Type B pancreatic cell (in vitro differentiated cells): Measurements from ENCODE around the gene KIAA1958. TPM values are rescaled to one million over a fixed set of nuclear protein-coding genes. Genes with fewer than 3 reads are reported as not detected.

Experiments
- DNase-seq: peaks from one replicate; pipeline ENCODE4 v3.0.0; 2021; ENCODE audit warnings: mixed read lengths; ENCODE audit not compliant: unreplicated experiment; ENCODE audit errors: extremely low spot score
- H3K27ac Mint-ChIP-seq: 2 replicates; pipeline ENCODE4 v1.8.0; 2021; ENCODE audit warnings: mild to moderate bottlenecking, mixed read lengths
- H3K27me3 Mint-ChIP-seq: 2 replicates; pipeline ENCODE4 v1.8.0; 2021; ENCODE audit warnings: mixed read lengths
- H3K36me3 Mint-ChIP-seq: 2 replicates; pipeline ENCODE4 v1.8.0; 2021; ENCODE audit warnings: mixed read lengths
- H3K4me1 Mint-ChIP-seq: one replicate; pipeline ENCODE4 v1.8.0; 2021; ENCODE audit warnings: mixed read lengths; ENCODE audit not compliant: unreplicated experiment
- H3K4me3 Mint-ChIP-seq: 2 replicates; pipeline ENCODE4 v1.8.0; 2021; ENCODE audit warnings: mild to moderate bottlenecking, mixed read lengths
- H3K9me3 Mint-ChIP-seq: 2 replicates; pipeline ENCODE4 v1.8.0; 2021; ENCODE audit warnings: mixed read lengths
- total RNA-seq: library from RNA; stranded (reverse); gene quantifications from 2 replicates; pipeline ENCODE4 v1.2.1, GENCODE V29; 2021; ENCODE audit warnings: low replicate concordance
- TF ChIP-seq, protein P1 (sequence below): fragments of 200-600 bp; sonication (generic); conservative IDR thresholded peaks from 2 replicates; pipeline ENCODE4 v1.5.0; 2021; ENCODE audit warnings: antibody characterized with exemption, mild to moderate bottlenecking

KIAA1958 gene
- total RNA-seq, 1 donor from 2014 or later, result 28.1 TPM

DNA sequence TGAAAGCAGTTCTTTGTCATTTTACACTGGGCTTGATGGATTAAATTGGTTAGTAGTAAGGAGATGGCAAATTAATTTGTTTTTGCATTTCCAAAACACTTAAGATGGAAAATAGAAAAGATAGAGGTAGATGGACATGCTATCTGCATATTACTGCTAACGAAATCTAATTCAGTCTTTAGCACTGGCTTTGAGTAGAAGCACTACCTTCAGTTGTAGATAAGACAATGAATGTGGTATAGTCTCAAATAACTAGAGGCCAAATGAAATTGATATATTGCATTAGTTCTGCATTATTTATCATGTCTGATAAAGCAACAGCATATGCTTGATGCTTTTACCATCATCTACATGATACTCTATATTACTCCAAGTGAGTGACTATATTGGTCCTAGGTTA is 33.4 kb downstream of the KIAA1958 start:
- Mint-ChIP-seq H3K9me3 (peaks cover 4% of the 10 kb centered on the region), H3K27ac (no peak overlapping the region), H3K4me1 (peaks cover 5% of the 10 kb centered on the region)

DNA sequence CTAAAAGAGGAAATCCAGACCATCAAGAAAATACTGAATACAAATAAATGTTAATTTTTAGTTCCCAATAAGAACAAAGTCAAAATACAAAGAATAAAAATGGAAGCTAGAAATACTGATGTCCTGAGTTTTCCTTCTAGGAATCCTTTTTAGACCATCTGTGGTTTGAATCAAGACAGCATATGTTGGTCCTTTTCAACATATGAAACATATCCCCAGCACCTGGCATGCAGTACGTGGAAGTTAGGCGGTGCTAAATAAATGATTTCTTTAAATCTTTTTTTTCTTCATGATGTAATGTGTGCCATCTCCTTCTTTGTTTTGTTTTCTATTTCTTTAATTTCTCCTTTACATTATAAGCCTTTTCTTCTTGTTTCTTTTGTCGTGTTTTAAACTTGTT is 34.0 kb downstream of the KIAA1958 start:
- Mint-ChIP-seq H3K9me3 (peaks cover 4% of the 10 kb centered on the region), H3K27ac (no peak overlapping the region), H3K36me3 (peaks cover 3% of the 10 kb centered on the region), H3K4me1 (peaks cover 5% of the 10 kb centered on the region), H3K27me3 (no peaks in the 10 kb centered on the region), H3K4me3 (no peak overlapping the region)
- no peak for DNase-seq
- TF ChIP-seq, protein P1, sequence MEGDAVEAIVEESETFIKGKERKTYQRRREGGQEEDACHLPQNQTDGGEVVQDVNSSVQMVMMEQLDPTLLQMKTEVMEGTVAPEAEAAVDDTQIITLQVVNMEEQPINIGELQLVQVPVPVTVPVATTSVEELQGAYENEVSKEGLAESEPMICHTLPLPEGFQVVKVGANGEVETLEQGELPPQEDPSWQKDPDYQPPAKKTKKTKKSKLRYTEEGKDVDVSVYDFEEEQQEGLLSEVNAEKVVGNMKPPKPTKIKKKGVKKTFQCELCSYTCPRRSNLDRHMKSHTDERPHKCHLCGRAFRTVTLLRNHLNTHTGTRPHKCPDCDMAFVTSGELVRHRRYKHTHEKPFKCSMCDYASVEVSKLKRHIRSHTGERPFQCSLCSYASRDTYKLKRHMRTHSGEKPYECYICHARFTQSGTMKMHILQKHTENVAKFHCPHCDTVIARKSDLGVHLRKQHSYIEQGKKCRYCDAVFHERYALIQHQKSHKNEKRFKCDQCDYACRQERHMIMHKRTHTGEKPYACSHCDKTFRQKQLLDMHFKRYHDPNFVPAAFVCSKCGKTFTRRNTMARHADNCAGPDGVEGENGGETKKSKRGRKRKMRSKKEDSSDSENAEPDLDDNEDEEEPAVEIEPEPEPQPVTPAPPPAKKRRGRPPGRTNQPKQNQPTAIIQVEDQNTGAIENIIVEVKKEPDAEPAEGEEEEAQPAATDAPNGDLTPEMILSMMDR, result no peak

More for the DNA sequence above, 33.4 kb downstream of the KIAA1958 start:
- TF ChIP-seq, protein P1, result no peak
- Mint-ChIP-seq H3K27me3 (no peaks in the 10 kb centered on the region), H3K4me3 (no peak overlapping the region), H3K36me3 (peaks cover 3% of the 10 kb centered on the region)
- no peak for DNase-seq

DNA sequence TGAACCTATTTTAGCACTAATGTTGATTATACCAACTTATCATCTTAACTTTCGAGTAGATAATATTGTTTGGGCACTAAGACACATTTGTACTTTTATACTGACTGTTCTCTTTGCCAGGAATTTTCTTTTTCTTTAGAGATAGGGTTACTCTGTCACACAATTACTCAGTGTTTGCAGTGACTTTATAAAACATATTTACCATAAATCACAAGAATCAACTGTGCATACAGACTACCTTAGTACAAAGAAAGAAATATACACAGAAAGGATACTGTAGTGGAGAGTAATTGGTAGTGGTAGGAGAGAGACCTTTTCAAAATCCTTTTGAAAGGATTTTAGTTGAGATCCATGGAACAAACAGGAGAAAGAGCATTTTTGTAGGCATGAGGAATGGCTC is 40.3 kb downstream of the KIAA1958 start:
- Mint-ChIP-seq H3K4me1 (peaks cover 7% of the 10 kb centered on the region), H3K27ac (peak overlapping the region; percentile 1), H3K27me3 (no peaks in the 10 kb centered on the region), H3K9me3 (peaks cover 4% of the 10 kb centered on the region), H3K4me3 (peak overlapping the region; percentile 0), H3K36me3 (peaks cover 3% of the 10 kb centered on the region)
- TF ChIP-seq, protein P1, result no peak
- DNase-seq, result no peak

DNA sequence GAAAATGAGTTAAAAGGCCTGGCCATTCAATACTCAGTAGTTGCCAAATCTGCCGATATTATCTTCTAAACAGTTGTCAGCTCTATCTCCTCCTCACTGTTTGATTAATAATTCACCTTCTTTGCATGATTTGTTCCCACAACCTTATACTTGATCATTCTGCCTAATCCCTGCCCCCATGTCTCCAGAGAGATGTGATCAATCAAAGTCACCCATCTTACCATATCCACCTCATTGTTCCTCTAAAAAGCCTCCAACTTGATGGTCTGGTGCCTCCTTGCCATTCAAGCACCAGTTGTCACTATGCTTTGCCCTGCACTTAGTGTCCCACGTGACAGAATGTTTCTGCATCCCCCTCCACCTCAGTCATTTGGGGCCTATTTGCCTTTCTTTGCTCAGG is 41.3 kb downstream of the KIAA1958 start:
- Mint-ChIP-seq H3K36me3 (peaks cover 3% of the 10 kb centered on the region), H3K4me3 (no peak overlapping the region), H3K27ac (no peak overlapping the region), H3K4me1 (peaks cover 13% of the 10 kb centered on the region), H3K27me3 (no peaks in the 10 kb centered on the region), H3K9me3 (no peaks in the 10 kb centered on the region)
- DNase-seq, result no peak
- TF ChIP-seq, protein P1, result no peak

DNA sequence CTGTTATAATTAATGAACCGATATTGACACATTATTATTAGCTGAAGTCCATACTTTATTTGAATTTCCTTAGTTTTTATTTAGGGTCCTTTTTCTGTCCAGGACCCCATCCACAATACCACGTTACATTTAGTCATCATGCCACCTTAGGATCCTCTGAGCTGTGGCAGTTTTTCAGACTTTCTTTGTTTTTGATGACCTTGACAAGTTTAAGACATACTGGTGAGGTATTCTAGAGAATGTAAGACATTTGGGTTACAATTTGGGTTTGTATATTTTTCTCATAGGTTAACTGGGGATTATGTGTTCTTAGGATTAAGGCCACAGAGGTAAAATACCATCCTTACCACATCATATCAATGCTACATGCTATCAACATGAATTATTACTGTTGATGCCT is 42.7 kb downstream of the KIAA1958 start:
- peaks cover 8% of the 10 kb centered on the region for H3K36me3 Mint-ChIP-seq
- no peak overlapping the region for H3K4me3 Mint-ChIP-seq
- H3K27ac Mint-ChIP-seq, result no peak overlapping the region
- H3K27me3 Mint-ChIP-seq, result no peaks in the 10 kb centered on the region
- no peaks in the 10 kb centered on the region for H3K9me3 Mint-ChIP-seq
- H3K4me1 Mint-ChIP-seq, result peaks cover 17% of the 10 kb centered on the region
- no peak for DNase-seq
- TF ChIP-seq, protein P1, result no peak

DNA sequence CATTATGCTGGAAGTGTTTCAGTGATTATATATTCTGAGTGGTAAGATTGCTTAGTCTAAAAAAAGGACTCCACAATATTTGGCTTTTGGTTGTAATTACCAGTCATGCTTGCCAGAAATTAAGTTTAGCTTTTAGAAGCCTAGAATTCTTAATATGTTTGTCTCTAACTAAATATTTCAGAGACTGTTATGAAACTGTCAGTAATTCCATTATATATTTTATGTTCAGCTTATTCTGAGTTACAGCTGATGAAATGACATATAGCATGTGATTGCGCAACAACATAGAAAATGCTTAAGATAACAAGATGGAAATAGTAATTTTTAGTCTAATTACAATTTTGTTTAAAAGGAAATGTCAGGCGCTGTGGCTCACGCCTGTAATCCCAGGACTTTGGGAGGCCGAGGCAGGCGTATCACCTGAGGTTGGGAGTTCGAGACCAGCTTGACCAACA is 44.2 kb downstream of the KIAA1958 start:
- Mint-ChIP-seq H3K4me3 (no peak overlapping the region), H3K9me3 (no peaks in the 10 kb centered on the region), H3K27me3 (no peaks in the 10 kb centered on the region), H3K27ac (no peak overlapping the region), H3K4me1 (peaks cover 17% of the 10 kb centered on the region), H3K36me3 (peaks cover 13% of the 10 kb centered on the region)
- TF ChIP-seq, protein P1, result no peak
- no peak for DNase-seq
